SK-N-SH (cell line): Measurements from ENCODE around the gene DYRK2. TPM values are rescaled to one million over a fixed set of nuclear protein-coding genes. Genes with fewer than 3 reads are reported as not detected.

ENCODE experiments used
- CTCF ChIA-PET: fragments of 300-600, 350-600 bp; formaldehyde crosslinking; extraction: SDS; loops from one replicate; lab custom pipeline; 2021; lab: Yijun Ruan, JAX
- POLR2A ChIA-PET: fragments of 350-600 bp; sonication (Branson Sonifier 250); formaldehyde crosslinking; extraction: SDS; loops from one replicate; lab custom pipeline; 2020; ENCODE audit warnings: antibody characterized with exemption, inconsistent platforms; lab: Yijun Ruan, JAX
- DNase-seq: peaks from one replicate; pipeline ENCODE4 v3.0.0; 2012
- H2AFZ ChIP-seq: fragments of 200-600 bp; sonication (generic); 2 replicates; pipeline ENCODE4 v1.8.1; 2016; ENCODE audit warnings: antibody characterized with exemption, mild to moderate bottlenecking, low read depth
- H3F3A ChIP-seq: fragments of 200-600 bp; sonication (generic); replicated peaks from 2 replicates; pipeline ENCODE3; 2016; ENCODE audit warnings: antibody characterized with exemption, mild to moderate bottlenecking; ENCODE audit not compliant: insufficient read depth
- H3K27ac ChIP-seq, 2 experiments: fragments of 200-500 bp in 1 of 2; fragments of 200-600 bp in 1 of 2; sonication (Bioruptor generic) in 1 of 2; sonication (generic), shearing (Covaris generic) in 1 of 2; 2 replicates each; pipeline versions ENCODE4 v1.5.1 to v1.6.1; 2014 to 2016; ENCODE audit warnings: low read depth in 2 of 2, inconsistent platforms in 1 of 2, low read length in 1 of 2, mild to moderate bottlenecking in 1 of 2, mixed read lengths in 1 of 2
- H3K27me3 ChIP-seq: fragments of 200-600 bp; sonication (generic), shearing (Covaris generic); 2 replicates; pipeline ENCODE4 v1.6.1; 2016; ENCODE audit warnings: mixed run types; ENCODE audit not compliant: insufficient read depth
- H3K36me3 ChIP-seq, 2 experiments: fragments of 200-500 bp in 1 of 2; fragments of 200-600 bp in 1 of 2; sonication (Bioruptor generic) in 1 of 2; sonication (generic) in 1 of 2; replicated peaks in 1 of 2; 2 replicates each; pipeline versions ENCODE3 to v1.5.1; 2014 to 2016; ENCODE audit warnings: low read length in 1 of 2, mild to moderate bottlenecking in 1 of 2; ENCODE audit not compliant: insufficient read depth in 2 of 2, control insufficient read depth in 1 of 2
- H3K4me1 ChIP-seq, 2 experiments: fragments of 200-500 bp in 1 of 2; fragments of 200-600 bp in 1 of 2; sonication (Bioruptor generic) in 1 of 2; sonication (generic), shearing (Covaris generic) in 1 of 2; 2 replicates each; pipeline versions ENCODE4 v1.5.1 to v1.6.1; 2014 to 2016; ENCODE audit warnings: low read depth in 1 of 2, low read length in 1 of 2, mixed run types in 1 of 2; ENCODE audit not compliant: insufficient read depth in 2 of 2, control insufficient read depth in 1 of 2
- H3K4me2 ChIP-seq: fragments of 200-600 bp; sonication (generic), shearing (Covaris generic); 2 replicates; pipeline ENCODE4 v1.6.1; 2017; ENCODE audit warnings: mixed run types
- H3K4me3 ChIP-seq, 2 experiments: fragments of 200-500 bp in 1 of 2; fragments of 200-600 bp in 1 of 2; sonication (Bioruptor generic) in 1 of 2; sonication (generic), shearing (Covaris generic) in 1 of 2; 2 replicates each; pipeline versions ENCODE4 v1.5.1 to v1.8.1; 2014 to 2016; ENCODE audit warnings: low read depth in 2 of 2, inconsistent platforms in 1 of 2, low read length in 1 of 2, mild to moderate bottlenecking in 1 of 2, mixed read lengths in 1 of 2, moderate library complexity in 1 of 2
- H3K79me2 ChIP-seq: fragments of 200-600 bp; sonication (generic); 2 replicates; pipeline ENCODE4 v1.8.1; 2017; ENCODE audit warnings: mild to moderate bottlenecking; ENCODE audit not compliant: insufficient read depth
- H3K9ac ChIP-seq: fragments of 200-600 bp; sonication (generic); 2 replicates; pipeline ENCODE4 v1.6.1; 2017; ENCODE audit warnings: mixed run types
- H3K9me2 ChIP-seq: fragments of 200-600 bp; sonication (generic); 2 replicates; pipeline ENCODE4 v1.6.1; 2017; ENCODE audit warnings: mixed run types
- H3K9me3 ChIP-seq: fragments of 200-600 bp; sonication (generic); 2 replicates; pipeline ENCODE4 v1.6.1; 2017; ENCODE audit warnings: mixed run types, mild to moderate bottlenecking, moderate library complexity
- H4K20me1 ChIP-seq: fragments of 200-600 bp; sonication (generic); 2 replicates; pipeline ENCODE4 v1.6.1; 2017; ENCODE audit warnings: mild to moderate bottlenecking, mixed run types; ENCODE audit not compliant: insufficient read depth
- CTCF ChIP-seq: fragments of 200-600 bp; sonication (generic); IDR thresholded peaks from 2 replicates; pipeline ENCODE4 v1.6.1; 2017; ENCODE audit warnings: antibody characterized with exemption, mild to moderate bottlenecking, moderate library complexity
- ELF1 ChIP-seq: IDR thresholded peaks from 2 replicates; pipeline ENCODE4 v1.4.0; 2012
- EZH2phosphoT487 ChIP-seq: fragments of 200-600 bp; sonication (generic); IDR thresholded peaks from 2 replicates; pipeline ENCODE4 v1.6.1; 2017; ENCODE audit warnings: low read depth, mixed run types, mild to moderate bottlenecking, antibody characterized with exemption, moderate library complexity, borderline replicate concordance
- FOXM1 ChIP-seq: IDR thresholded peaks from 2 replicates; pipeline ENCODE4 v1.4.0; 2012; ENCODE audit warnings: low read depth, mild to moderate bottlenecking
- GATA2 ChIP-seq: sonication (generic); formaldehyde crosslinking; IDR thresholded peaks from 2 replicates; pipeline ENCODE4 v1.5.0; 2020; ENCODE audit warnings: mild to moderate bottlenecking, missing genetic modification reagents
- JUND ChIP-seq: IDR thresholded peaks from 2 replicates; pipeline ENCODE4 v1.4.0; 2012
- MEF2A ChIP-seq: IDR thresholded peaks from 2 replicates; pipeline ENCODE4 v1.4.0; 2012; ENCODE audit warnings: low read depth, borderline replicate concordance
- MXI1 ChIP-seq: IDR thresholded peaks from 2 replicates; pipeline ENCODE4 v1.6.1; 2012; ENCODE audit warnings: mild to moderate bottlenecking, low read depth, low read length, improper control_type of control experiment
- NFIC ChIP-seq: IDR thresholded peaks from 2 replicates; pipeline ENCODE4 v1.4.0; 2012; ENCODE audit warnings: borderline replicate concordance
- NRF1 ChIP-seq: IDR thresholded peaks from 2 replicates; pipeline ENCODE4 v1.6.1; 2012; ENCODE audit warnings: low read depth, mild to moderate bottlenecking, low read length
- RCOR1 ChIP-seq: fragments of 150-350 bp; IDR thresholded peaks from 2 replicates; pipeline ENCODE4 v1.6.1; 2017; ENCODE audit warnings: antibody characterized with exemption, low read length
- TAF1 ChIP-seq: IDR thresholded peaks from 2 replicates; pipeline ENCODE4 v1.6.1; 2012; ENCODE audit warnings: low read depth, mild to moderate bottlenecking, low read length, moderate library complexity, borderline replicate concordance
- TCF12 ChIP-seq: IDR thresholded peaks from 2 replicates; pipeline ENCODE4 v1.4.0; 2012
- WGBS: methylation state at CpG from one replicate; pipeline ENCODE4 v1.1.6; 2017; ENCODE audit warnings: low lambda C conversion rate; 5-methylcytosine and 5-hydroxymethylcytosine counted together
- polyA plus RNA-seq, 3 experiments: library from polyadenylated mRNA; depleted of rRNA; stranded (reverse); fragments of >200 nt; gene quantifications; 2 replicates each; pipeline ENCODE4 v1.2.3, GENCODE V29; 2012
- TF ChIP-seq, protein P1 (sequence below): IDR thresholded peaks from 2 replicates; pipeline ENCODE4; 2012
- TF ChIP-seq, protein P2 (sequence below): IDR thresholded peaks from 2 replicates; pipeline ENCODE4 v1.6.1; 2012; ENCODE audit warnings: mild to moderate bottlenecking, low read depth, low read length, moderate library complexity

DYRK2 gene
- polyA plus RNA-seq, 1 of the 3 experiments (the other 2 are of a cell fraction) = 48.8 TPM

DNA sequence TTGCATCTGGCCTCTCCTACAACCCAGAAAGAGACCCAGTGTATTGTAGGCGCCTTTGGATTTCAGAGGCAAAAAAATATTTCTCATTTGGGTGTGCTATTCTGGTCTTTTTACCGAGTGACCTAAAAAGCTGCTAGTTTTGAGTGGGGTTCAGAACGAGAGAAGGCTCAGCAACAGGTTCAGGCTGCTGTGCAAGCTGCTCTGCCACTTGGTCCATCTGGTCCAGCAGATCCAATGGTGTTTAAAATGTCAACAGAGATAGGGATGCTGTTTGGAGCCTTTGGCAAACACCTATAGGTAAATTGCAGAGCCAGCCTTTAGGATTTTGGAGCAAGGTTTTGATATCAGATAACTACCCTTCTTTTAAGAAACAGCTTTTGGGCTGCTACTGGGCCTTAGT is 25.3 kb upstream of the DYRK2 start:
- H3K4me2 ChIP-seq = no peak overlapping the region
- ChIA-PET POLR2A (no interaction called here), CTCF (no interaction called here)
- no peaks in the 10 kb centered on the region for H3K4me1 ChIP-seq
- H3F3A ChIP-seq = no peaks in the 10 kb centered on the region
- H3K9ac ChIP-seq = no peak overlapping the region
- WGBS = 77% methylated on average over 3 of the region's 3 CpGs
- H3K36me3 ChIP-seq = no peaks in the 10 kb centered on the region
- H3K27me3 ChIP-seq = no peaks in the 10 kb centered on the region
- no peaks in the 10 kb centered on the region for H3K9me2 ChIP-seq
- no peaks in the 10 kb centered on the region for H3K79me2 ChIP-seq
- DNase-seq = no peak
- no peak overlapping the region for H3K27ac ChIP-seq
- H3K4me3 ChIP-seq = no peak overlapping the region
- no peak overlapping the region for H2AFZ ChIP-seq
- no peaks in the 10 kb centered on the region for H4K20me1 ChIP-seq
- TF ChIP-seq GATA2 (CRISPR knock-in tag) (no peak), EZH2phosphoT487 (no peak), CTCF (no peak), JUND (no peak), ELF1 (no peak)
- TF ChIP-seq, protein P1, sequence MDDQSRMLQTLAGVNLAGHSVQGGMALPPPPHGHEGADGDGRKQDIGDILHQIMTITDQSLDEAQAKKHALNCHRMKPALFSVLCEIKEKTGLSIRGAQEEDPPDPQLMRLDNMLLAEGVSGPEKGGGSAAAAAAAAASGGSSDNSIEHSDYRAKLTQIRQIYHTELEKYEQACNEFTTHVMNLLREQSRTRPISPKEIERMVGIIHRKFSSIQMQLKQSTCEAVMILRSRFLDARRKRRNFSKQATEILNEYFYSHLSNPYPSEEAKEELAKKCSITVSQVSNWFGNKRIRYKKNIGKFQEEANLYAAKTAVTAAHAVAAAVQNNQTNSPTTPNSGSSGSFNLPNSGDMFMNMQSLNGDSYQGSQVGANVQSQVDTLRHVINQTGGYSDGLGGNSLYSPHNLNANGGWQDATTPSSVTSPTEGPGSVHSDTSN = no peak
- H3K9me3 ChIP-seq = no peaks in the 10 kb centered on the region

GRCh38 chr12:67624355-67624754 is 24.2 kb upstream of the DYRK2 start:
- H3K4me2 ChIP-seq = no peak overlapping the region
- H3F3A ChIP-seq = no peaks in the 10 kb centered on the region
- H3K27me3 ChIP-seq = no peaks in the 10 kb centered on the region
- no peaks in the 10 kb centered on the region for H3K4me1 ChIP-seq
- H3K9ac ChIP-seq = no peak overlapping the region
- no peaks in the 10 kb centered on the region for H4K20me1 ChIP-seq
- TF ChIP-seq RCOR1 (no peak), MXI1 (no peak), ELF1 (no peak), NFIC (no peak), MEF2A (no peak), TCF12 (no peak), NRF1 (no peak), FOXM1 (no peak), TAF1 (no peak)
- TF ChIP-seq, protein P2, sequence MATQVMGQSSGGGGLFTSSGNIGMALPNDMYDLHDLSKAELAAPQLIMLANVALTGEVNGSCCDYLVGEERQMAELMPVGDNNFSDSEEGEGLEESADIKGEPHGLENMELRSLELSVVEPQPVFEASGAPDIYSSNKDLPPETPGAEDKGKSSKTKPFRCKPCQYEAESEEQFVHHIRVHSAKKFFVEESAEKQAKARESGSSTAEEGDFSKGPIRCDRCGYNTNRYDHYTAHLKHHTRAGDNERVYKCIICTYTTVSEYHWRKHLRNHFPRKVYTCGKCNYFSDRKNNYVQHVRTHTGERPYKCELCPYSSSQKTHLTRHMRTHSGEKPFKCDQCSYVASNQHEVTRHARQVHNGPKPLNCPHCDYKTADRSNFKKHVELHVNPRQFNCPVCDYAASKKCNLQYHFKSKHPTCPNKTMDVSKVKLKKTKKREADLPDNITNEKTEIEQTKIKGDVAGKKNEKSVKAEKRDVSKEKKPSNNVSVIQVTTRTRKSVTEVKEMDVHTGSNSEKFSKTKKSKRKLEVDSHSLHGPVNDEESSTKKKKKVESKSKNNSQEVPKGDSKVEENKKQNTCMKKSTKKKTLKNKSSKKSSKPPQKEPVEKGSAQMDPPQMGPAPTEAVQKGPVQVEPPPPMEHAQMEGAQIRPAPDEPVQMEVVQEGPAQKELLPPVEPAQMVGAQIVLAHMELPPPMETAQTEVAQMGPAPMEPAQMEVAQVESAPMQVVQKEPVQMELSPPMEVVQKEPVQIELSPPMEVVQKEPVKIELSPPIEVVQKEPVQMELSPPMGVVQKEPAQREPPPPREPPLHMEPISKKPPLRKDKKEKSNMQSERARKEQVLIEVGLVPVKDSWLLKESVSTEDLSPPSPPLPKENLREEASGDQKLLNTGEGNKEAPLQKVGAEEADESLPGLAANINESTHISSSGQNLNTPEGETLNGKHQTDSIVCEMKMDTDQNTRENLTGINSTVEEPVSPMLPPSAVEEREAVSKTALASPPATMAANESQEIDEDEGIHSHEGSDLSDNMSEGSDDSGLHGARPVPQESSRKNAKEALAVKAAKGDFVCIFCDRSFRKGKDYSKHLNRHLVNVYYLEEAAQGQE = no peak
- WGBS = 69% methylated on average over 6 of the region's 6 CpGs
- no peaks in the 10 kb centered on the region for H3K79me2 ChIP-seq
- no peak overlapping the region for H3K27ac ChIP-seq
- POLR2A ChIA-PET = no interaction called here
- H3K36me3 ChIP-seq = no peaks in the 10 kb centered on the region
- H3K4me3 ChIP-seq = no peak overlapping the region
- no peak for DNase-seq
- CTCF ChIA-PET = no interaction called here
- no peaks in the 10 kb centered on the region for H3K9me3 ChIP-seq
- no peaks in the 10 kb centered on the region for H3K9me2 ChIP-seq
- no peak overlapping the region for H2AFZ ChIP-seq
